Posterior vena cava (tissue), 2 donors: Measurements from ENCODE around the gene MAN1A2. TPM values are rescaled to one million over a fixed set of nuclear protein-coding genes. Genes with fewer than 3 reads are reported as not detected.

Experiments
- DNase-seq: peaks from one replicate; pipeline ENCODE4 v3.0.0-alpha.2; 2020; ENCODE audit warnings: low spot score
- intact Hi-C, 2 donors: fragments of 100-400 bp; cut with DNase I; formaldehyde crosslinking; loops; one replicate each; pipeline versions ENCODE4 v1.14.1 to v1.14.2; 2022 to 2023
- total RNA-seq, 2 donors: library from RNA; stranded (reverse); fragmentation: NEBNext Ultra II Directional; extraction: Animal tissue kit (Norgen Biotek cat#: 25700); gene quantifications; one replicate each; pipeline ENCODE4 v1.2.1, GENCODE V29; 2021
- donor health status: DM: yes; HTN: yes; CAD: no.
- donor health status: DM: yes; HTN: yes; CAD: no.

The MAN1A2 gene
- total RNA-seq, 2 donors from 2014 or later = 47.3 to 48.7 TPM

DNA sequence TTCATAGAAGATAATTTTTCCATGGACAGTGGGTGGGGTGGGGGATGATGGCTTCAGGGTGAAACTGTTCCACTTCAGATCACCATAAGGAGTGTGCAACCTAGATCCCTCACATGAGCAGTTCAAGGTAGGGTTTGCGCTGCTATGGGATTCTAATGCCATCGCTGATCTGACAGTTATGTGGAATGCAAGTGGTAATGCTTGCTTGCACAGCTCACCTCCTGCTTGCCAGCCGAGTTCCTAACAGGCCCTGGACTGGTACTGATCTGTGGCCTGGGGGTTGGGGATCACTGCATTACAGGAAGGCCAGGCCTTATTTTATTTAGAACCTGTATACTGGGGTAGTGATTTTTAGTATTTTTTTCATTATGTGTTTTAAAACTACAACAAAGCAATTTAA, 22.0 kb downstream of the MAN1A2 start:
- no peak for DNase-seq
- intact Hi-C loops = no loop called here

- no peak for DNase-seq
- intact Hi-C loops = no loop called here
Measured at GRCh38 chr1:117389779-117390178, 22.5 kb downstream of the MAN1A2 start.

DNA sequence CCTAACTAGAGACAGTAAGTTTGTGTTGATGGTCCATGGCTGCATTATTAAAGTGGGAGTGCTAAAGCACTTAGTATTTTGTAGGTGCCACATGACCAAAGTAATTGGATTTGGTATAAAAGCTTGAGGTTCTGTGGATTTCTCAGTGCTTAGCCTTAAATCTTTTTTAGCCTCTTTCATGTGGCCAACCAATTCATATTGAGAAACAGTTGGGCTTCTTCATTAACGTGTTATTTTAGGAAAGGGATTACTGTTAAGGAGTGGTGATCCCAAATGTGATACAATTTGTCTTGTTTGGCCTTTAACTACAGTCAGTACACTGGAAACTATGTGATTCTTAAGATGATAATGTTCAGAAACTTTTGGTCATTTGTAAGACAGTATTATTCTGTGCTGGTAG, 25.5 kb downstream of the MAN1A2 start:
- DNase-seq = no peak
- intact Hi-C loops = no loop called here

GRCh38 chr1:117396074-117396473, 28.8 kb downstream of the MAN1A2 start:
- no peak for DNase-seq
- intact Hi-C loops = no loop called here

DNA sequence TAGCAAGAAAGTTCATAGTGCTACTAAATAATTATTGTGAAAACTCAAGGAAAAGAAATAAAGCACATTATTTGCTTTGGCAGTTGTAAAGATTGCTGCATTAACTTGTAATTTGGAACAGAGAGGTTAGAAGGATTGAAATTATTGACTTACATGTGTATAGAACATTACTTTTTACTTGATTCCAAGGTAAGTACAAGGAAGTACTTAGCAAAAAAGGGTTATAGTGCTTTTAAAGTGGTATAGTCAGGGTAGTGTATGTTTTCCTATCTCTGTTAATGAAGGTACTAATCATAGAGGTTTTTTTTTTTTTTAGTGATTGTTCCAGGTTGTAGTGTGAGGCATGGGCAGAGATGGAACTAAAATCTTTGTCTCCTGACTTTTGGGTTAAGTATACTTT, 29.4 kb downstream of the MAN1A2 start:
- intact Hi-C loops = no loop called here
- no peak for DNase-seq

GRCh38 chr1:117398957-117399356, 31.7 kb downstream of the MAN1A2 start:
- intact Hi-C loops = no loop called here
- DNase-seq = no peak

GRCh38 chr1:117401761-117402160, 34.5 kb downstream of the MAN1A2 start:
- intact Hi-C loops = no loop called here
- no peak for DNase-seq

DNA sequence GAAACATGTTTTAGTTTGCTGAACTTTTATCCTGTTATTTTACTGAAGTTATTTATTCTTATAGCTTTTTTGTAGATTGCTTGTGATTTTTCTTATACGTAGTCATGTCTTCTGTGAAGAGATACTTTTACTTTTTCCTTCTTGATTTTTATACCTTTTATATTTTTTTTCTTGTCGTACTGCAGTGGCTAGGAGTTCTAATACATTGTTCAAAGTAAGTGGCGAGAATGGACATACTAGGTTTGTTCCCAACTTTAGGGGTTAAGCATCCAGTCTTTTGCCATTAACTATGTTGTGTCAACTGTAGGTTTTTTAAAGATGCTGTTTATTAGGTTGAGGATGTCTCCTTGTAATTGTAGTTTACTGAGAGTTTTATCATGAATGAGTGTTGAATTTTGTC, 36.3 kb downstream of the MAN1A2 start:
- intact Hi-C loops = no loop called here
- DNase-seq = no peak

DNA sequence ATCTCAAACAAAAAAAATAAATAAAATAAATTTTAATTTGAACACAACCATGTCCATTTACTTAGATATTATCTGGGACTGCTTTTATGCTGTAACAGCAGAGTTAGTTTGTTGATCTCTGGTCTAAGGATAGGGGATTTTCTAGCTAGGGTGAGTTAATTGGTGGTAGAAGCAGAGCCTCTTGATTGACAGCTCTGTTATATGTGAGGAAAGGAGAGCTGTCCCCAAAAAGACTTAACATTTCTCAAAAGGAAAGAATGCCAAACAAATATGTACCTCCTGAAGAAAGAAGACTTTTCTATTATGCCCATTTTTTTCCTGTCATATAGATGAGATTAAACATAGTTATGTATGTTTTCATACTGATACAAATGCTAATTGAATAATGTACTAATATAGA, 37.8 kb downstream of the MAN1A2 start:
- DNase-seq = no peak
- intact Hi-C loops = no loop called here

DNA sequence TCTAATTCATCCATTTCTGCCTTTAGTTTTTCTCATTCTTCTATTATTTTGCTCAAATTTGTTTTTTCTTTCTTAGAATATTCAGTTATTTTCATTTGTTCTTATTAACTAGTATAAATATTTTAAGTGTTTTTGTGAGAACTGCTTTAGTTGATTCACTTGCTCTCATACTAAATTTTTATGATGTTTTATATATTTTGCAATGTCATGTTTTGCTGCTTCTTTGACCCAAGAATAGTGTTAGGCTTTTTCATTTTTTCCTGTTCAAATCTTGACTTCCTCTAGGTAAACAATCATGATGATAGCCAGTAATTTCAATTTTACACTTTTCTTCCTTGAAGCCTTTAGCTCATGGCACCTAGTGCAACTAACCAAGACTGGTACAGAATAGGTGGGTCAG, 45.2 kb downstream of the MAN1A2 start:
- intact Hi-C loops = no loop called here
- no peak for DNase-seq

DNA sequence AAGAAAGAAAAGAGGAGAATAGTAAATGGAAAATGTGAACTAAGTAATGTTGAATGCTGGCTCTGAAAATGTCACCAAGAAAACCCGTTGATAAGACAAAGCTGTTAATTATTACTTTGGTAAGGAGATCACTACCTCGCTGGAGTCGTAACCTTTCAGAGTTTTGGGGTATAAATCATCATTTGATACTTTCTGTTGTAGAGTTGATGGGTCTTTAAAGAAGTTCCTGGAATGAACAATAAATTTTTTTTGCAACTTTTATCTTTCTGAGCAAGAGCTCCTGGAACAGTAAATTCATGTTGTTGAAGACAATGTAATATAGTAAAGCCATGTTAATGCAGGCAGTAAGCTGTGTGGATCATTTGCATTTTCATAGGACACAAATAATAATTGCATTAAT, 46.2 kb downstream of the MAN1A2 start:
- intact Hi-C loops = no loop called here

GRCh38 chr1:117414943-117415342, 47.7 kb downstream of the MAN1A2 start:
- intact Hi-C loops = no loop called here
- no peak for DNase-seq

More for the DNA sequence above, 46.2 kb downstream of the MAN1A2 start:
- no peak for DNase-seq

GRCh38 chr1:117416004-117416403, 48.8 kb downstream of the MAN1A2 start:
- intact Hi-C loops = no loop called here
- DNase-seq = no peak

GRCh38 chr1:117416546-117417125, 49.4 kb downstream of the MAN1A2 start:
- intact Hi-C loops = no loop called here

GRCh38 chr1:117425050-117425734, 57.9 kb downstream of the MAN1A2 start:
- no peak for DNase-seq
- intact Hi-C loops = no loop called here

More at GRCh38 chr1:117416546-117417125, 49.4 kb downstream of the MAN1A2 start:
- no peak for DNase-seq

- intact Hi-C loops = no loop called here
- no peak for DNase-seq
Measured at GRCh38 chr1:117427297-117427696, 60.0 kb downstream of the MAN1A2 start.

GRCh38 chr1:117433943-117434342, 66.7 kb downstream of the MAN1A2 start:
- DNase-seq = no peak
- intact Hi-C loops = no loop called here

DNA sequence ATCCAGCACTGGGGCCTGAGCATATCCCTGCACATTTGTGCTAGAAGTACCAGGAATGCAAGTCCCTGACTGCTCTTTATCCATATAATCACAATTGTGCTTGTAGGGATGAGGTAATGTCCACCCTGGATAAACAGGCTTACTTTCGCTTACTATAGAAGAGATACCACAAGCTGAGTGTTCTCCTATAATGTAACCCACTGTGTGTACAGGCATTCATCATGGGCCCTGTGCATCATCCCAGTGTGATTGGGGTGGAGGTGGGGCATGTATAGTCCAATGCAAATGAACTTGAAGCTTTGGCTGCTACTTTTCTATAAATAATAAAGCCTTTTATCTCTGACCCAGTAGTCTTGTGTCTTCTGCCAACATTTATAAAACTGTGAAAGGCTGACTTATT, 69.3 kb downstream of the MAN1A2 start:
- intact Hi-C loops = no loop called here
- no peak for DNase-seq

DNA sequence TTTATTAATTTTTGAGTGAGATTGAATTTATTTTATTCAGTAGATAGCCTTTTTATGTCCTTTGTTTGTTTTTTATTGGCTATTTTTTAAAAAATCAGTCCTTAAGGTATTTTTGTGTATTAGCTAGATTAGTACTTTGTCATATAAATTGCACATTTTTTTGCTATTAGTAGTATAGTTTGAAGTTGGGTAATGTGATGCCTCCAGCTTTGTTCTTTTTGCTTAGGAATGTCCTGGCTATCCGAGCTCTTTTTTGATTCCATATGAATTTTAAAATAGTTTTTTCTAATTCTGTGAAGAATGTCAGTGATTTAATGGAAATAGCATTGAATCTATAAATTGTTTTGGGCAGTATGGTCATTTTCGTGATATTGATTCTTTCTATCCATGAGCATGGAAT, 80.4 kb downstream of the MAN1A2 start:
- DNase-seq = no peak
- intact Hi-C loops = no loop called here

DNA sequence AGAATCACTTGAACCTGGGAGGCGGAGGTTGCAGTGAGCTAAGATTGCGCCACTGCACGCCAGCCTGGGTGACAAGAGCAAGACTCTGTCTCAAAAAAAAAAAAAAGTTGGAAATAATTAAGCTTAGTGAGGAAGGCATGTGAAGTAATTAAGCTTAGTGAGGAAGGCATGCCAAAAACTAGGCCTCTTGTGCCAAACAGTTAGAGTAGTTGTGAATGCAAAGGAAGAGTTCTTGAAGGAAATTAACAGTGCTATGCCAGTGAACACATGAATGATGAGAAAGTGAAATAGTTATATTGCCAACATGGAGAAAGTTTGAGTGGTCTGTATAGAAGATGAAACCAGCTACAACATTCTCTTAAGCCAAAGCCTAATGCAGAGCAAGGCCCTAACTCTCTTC, 85.0 kb downstream of the MAN1A2 start:
- no peak for DNase-seq
- intact Hi-C loops = no loop called here

DNA sequence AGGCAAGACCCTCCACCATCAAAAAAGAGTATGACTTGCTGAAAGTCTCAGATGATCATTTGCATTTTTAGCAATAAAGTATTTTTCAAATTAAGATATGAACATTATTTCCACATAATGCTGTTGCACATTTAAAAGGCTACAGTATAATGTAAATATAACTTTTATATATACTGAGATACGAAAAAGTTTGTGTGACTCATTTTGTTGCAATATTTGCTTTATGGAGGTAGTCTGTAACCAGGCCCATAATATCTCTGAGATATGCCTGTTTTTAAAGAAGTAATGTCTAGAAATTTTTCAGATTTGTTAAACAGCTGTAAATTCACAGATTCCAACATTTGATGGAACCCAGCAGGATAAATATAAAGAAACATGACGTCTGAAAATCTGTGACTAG, 86.7 kb downstream of the MAN1A2 start:
- no peak for DNase-seq
- intact Hi-C loops = no loop called here
